ENCODE data around the gene CFL1.

Gene CFL1

GRCh38 chr11:65888163-65888814 is 30.3 kb upstream of the CFL1 start, which contains the start of gene FIBP:
FIBP (minus strand) TSS chr11:65888471; CDS start chr11:65888418, 53 bp downstream.
- peak; percentile 94 to 95 (median 94) for DNase-seq (ENCODE audit: low read depth in 3 of 3)

- no peak for DNase-seq (ENCODE audit: low read depth in 3 of 3)
Measured at GRCh38 chr11:65887723-65888162, 29.8 kb upstream of the CFL1 start.

GRCh38 chr11:65886826-65887722 is 29.1 kb upstream of the CFL1 start:
- no peak for DNase-seq (ENCODE audit: low read depth in 3 of 3)

GRCh38 chr11:65885808-65886536 is 28.0 kb upstream of the CFL1 start:
- no peak for DNase-seq (ENCODE audit: low read depth in 3 of 3)

- DNase-seq (ENCODE audit: low read depth in 3 of 3) = no peak
Measured at GRCh38 chr11:65885231-65885630, 27.3 kb upstream of the CFL1 start.

- DNase-seq (ENCODE audit: low read depth in 3 of 3) = peak in 2 of 3 donors; percentile 74 to 75
Measured at GRCh38 chr11:65884716-65885092, 26.7 kb upstream of the CFL1 start.

GRCh38 chr11:65883786-65884715 is 26.1 kb upstream of the CFL1 start:
- no peak for DNase-seq (ENCODE audit: low read depth in 3 of 3)

GRCh38 chr11:65883058-65883761 is 25.2 kb upstream of the CFL1 start:
- no peak for DNase-seq (ENCODE audit: low read depth in 3 of 3)

- DNase-seq (ENCODE audit: low read depth in 3 of 3) = no peak
Measured at GRCh38 chr11:65882120-65883057, 24.4 kb upstream of the CFL1 start.

GRCh38 chr11:65880844-65881421 is 23.0 kb upstream of the CFL1 start:
- no peak for DNase-seq (ENCODE audit: low read depth in 3 of 3)

GRCh38 chr11:65880027-65880426 is 22.0 kb upstream of the CFL1 start:
- no peak for DNase-seq (ENCODE audit: low read depth in 3 of 3)

- DNase-seq (ENCODE audit: low read depth in 3 of 3) = no peak
Measured at GRCh38 chr11:65879617-65880016, 21.6 kb upstream of the CFL1 start, which contains the start of gene CTSW. CTSW (plus strand) TSS chr11:65879837; CDS start chr11:65879855, 18 bp downstream.

- DNase-seq (ENCODE audit: low read depth in 3 of 3) = peak; percentile 90 to 97 (median 93)
Measured at GRCh38 chr11:65873318-65874156, 15.6 kb upstream of the CFL1 start.

GRCh38 chr11:65872586-65873317 is 14.8 kb upstream of the CFL1 start, which contains the start of gene EFEMP2:
EFEMP2 (minus strand) TSS chr11:65872800; CDS start chr11:65872354, 446 bp downstream.
- no peak for DNase-seq (ENCODE audit: low read depth in 3 of 3)

- DNase-seq (ENCODE audit: low read depth in 3 of 3) = no peak
Measured at GRCh38 chr11:65871811-65872548, 14.0 kb upstream of the CFL1 start.

Measured in stimulated activated CD4-positive, alpha-beta T cell treated with anti-CD3 and anti-CD28 coated beads, TNF-alpha, amount 100 ng/mL, for 48 hours (primary cell).